ENCODE measurements around the gene AGXT2.

GRCh38 chr5:35063414-35063813 lies 15.7 kb upstream of the AGXT2 start:
- no peak for TF ChIP-seq CTCF (IDR thresholded peaks at IDR 0.05; ENCODE audit: low read length)
- TF ChIP-seq EZH2 (optimal IDR thresholded peaks at IDR 0.05; ENCODE audit: low read depth, low read length): no peak
- no peak for TF ChIP-seq EZH2phosphoT487 (IDR thresholded peaks at IDR 0.05; ENCODE audit: low read length)

Measured in MM.1S (cell line).